HG03354 (cell line): ENCODE measurements around the gene SELENOS.

ENCODE experiments used
- ATAC-seq: cut with Tn5 transposase; IDR thresholded peaks from one replicate; pipeline ENCODE4 v1.9.1; 2021; ENCODE audit warnings: mild to moderate bottlenecking; ENCODE audit not compliant: unreplicated experiment, poor library complexity, severe bottlenecking

The SELENOS gene

GRCh38 chr15:101254157-101255050 lies 22.9 kb downstream of the SELENOS start:
- ATAC-seq = no peak

DNA sequence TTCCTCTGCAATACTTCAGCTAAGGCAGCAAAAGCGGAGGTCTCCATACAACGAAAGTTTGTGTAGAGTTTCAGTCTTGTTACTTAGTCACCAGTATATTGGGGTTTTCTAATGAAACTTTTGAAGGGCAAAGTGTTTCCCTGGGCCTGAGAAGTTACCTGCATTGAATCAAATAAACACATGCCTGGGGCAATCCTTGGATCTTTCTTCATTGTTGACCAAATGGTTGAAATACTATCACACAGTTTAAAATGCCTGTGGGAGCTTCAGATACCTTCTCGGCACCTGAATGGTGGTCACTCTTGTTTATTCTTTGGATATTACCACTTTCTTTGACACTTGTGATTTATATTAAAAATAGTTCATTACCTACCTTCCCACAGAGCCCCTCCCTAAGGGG lies 24.4 kb downstream of the SELENOS start:
- no peak for ATAC-seq

DNA sequence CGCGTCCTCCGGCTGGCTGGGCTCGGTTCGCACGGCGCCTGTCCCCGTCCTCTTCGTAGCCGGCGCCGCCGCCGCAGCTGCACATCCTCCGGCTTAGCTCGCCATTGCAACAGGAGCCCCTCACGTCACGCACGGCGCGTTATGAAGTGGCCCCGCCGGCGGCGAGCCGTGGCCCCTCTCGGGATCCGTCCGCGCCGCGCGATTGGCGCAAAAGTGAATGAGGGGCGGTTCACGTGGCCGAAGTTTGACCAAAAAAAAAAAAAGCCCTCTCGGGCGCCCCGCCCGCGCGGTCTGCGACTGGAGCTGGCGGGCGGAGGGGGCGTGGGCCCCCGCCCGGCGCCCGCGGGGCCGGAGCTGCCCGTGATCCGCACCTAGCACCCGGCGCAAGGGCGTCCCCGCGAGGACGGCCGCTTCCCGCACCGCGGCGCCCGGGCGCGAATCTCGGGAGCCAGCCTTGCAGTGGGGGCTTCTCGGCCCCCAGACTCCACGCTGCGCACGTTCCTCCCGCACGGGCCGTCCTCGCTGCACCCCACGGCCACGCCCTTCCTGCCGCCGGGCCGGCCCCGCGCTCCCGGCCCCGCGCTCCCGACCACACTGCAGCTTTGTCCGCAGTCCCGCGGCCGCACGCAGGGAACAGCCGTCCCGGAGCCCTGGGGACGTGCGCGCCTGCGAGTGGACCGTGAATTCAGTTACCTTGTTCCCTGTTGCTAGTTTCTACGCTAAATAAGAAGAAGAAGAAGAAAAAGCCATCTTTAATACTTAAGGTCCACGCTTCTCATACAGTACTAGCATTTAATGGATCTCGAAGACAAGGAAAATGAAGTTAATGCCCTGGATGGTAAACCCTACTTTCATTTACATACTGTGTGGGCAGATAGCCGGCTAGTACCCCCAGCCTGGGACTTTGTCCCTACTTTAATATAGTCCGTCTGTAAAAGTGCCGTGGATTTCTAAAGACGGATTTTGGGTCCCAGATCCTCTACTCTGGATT lies 25.2 kb downstream of the SELENOS start, which contains the start of gene CHSY1:
TSS of gene CHSY1 (minus strand) at position 219 of the 991 bp plus-strand sequence. CDS start 592 bp downstream, outside the sequence.
- peak; percentile 73 for ATAC-seq

GRCh38 chr15:101250873-101251829 lies 26.1 kb downstream of the SELENOS start:
- ATAC-seq = peak; percentile 52

- no peak for ATAC-seq
These were observed 26.9 kb downstream of the SELENOS start for GRCh38 chr15:101250341-101250831.

DNA sequence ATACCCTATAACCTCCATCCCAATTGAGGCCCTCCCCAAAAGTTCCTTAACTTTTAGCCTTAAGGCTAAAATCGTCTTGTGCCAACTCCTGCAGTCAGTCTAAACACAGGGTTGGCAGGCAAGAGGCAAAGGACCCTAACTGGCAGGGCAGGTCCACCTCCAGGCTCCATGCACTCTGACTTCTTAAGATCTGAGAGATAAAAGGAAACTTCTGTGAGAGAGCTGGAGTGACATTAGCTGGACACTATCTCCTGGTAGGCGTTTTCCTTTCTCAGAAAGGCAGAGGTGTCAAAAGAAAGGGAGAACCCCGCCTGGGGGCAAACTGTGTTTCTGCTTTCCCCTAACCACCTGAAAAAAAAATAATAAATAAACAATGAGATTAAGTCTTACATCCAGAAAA lies 29.0 kb downstream of the SELENOS start:
- no peak for ATAC-seq

- no peak for ATAC-seq
These were observed 30.2 kb downstream of the SELENOS start for GRCh38 chr15:101246824-101247745.

DNA sequence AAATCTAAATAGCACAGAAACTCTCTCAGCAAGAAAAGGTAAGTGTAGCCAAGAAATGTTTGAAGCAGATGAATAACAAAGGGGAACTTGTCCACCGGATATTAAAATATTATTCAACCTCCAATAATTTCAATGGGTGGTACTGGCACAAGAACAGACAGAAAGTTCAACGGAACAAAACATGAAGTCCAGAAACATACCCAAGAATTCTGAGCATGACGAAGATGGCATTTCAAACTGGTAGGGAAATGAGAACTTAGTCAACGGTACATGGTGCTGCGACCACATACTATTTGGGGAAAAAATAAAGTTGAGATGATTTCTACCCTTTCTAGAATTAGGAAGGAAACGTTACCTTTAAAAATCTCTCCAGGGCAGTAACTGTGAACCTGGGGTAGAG lies 30.9 kb downstream of the SELENOS start:
- no peak for ATAC-seq

- ATAC-seq = no peak
These were observed 32.2 kb downstream of the SELENOS start for GRCh38 chr15:101244889-101245668.

DNA sequence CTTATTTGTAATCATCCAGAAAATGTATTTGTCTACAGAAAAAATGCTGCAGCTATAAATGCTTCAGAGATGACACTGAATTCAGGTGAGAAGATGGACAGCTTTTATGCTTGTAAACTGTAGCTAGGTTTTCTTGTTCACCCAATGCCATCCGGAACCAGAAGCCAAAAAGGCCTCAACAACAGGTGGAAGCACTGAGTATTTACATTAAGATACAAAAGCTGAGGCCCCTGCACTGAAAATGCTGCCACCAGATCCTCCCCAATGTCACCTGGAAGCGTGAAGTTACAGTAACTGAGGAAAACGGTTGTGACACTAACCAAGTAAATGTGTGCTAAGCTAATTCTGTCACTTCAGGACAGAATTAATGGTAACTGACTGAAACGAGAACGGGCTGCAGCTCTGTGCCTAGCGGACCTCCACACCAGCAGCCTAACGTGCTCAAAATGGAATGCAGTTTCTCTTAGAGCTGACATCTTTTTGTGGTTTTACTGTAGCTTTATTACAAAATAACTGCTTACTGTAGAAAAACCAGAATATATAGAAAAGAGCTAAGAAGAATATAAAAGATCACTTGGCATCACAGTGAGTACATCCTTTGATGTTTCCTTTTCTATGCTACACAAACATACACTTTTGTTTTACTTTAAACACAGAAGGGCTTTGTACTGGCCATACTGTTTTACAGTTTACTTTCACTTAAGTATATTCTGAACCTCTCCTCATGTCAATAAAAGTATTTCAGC lies 33.1 kb downstream of the SELENOS start:
- ATAC-seq = no peak

- ATAC-seq = no peak
These were observed 33.9 kb downstream of the SELENOS start for GRCh38 chr15:101243420-101243819.

GRCh38 chr15:101242999-101243336 lies 34.3 kb downstream of the SELENOS start:
- no peak for ATAC-seq

DNA sequence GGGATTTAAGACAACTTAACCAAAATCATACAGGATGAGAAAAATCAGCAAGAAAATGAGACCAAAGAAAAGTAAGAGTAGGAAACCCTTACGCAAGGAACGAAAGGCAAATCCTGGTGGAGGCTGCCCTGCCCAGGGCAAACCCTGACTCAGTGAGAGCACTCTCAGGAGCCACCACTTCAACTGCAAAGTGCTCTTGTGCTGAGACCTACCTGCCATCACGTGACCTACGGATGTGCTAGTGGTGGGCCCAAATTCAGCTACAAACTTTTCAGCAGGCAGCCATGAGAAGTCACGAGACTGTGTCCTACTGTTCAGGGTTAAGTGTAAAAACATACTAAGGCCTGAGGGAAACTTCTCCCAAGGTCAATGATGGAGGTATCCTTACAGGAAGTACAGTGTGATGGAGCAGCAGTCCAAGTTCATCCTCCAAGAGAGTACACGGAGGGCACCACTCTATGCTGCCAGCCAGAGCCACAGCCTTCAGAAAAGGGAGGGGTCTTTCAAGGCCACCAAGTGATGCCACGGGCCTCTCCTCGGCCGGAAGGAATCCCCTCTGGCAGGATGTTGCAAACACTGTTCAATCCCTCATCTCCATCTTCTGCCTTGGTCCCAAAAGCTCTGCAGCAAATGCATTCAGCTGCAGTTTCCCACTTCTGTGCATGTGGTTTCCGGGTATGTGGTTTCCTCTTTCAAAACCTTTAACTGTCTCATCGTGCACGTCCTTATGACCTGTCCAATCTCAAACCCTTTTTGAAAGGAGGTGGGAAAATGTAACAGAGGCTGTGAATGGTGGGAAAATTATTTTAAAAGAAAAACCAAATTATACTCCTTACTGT lies 34.9 kb downstream of the SELENOS start:
- ATAC-seq = peak; percentile 77

GRCh38 chr15:101240358-101240757 lies 36.9 kb downstream of the SELENOS start:
- no peak for ATAC-seq

DNA sequence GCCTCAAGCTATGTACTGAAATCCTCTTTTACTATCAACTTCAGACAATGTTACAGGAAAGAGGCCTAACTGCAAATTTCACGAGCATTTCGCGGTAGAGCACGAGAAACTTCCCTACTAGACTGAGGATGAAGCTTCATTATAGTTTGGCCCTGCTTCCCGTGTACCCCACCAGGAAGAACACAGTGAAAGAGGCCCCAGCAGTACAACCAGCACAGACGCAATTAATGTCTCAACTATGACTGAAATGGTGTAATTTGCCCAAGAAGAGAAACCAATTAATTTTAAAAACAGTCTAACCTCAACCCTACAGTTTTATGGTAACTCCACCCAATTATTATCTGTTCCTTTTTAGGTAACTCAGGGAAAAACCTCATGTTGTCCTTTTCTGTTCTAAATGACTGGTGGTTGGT lies 37.6 kb downstream of the SELENOS start:
- no peak for ATAC-seq

- ATAC-seq = no peak
These were observed 40.0 kb downstream of the SELENOS start for GRCh38 chr15:101237251-101237650.
